22Rv1 (cell line): ENCODE data around the gene LAMTOR1.

Experiments used
- ZFX ChIP-seq: fragments of 450-650 bp; IDR thresholded peaks from 2 replicates; pipeline ENCODE4 v1.6.1; 2017; ENCODE audit warnings: antibody characterized with exemption, borderline replicate concordance
- TF ChIP-seq, protein P1 (sequence below): fragments of 450-650 bp; IDR thresholded peaks from 2 replicates; pipeline ENCODE4 v1.5.1; 2017; ENCODE audit warnings: mild to moderate bottlenecking

DNA sequence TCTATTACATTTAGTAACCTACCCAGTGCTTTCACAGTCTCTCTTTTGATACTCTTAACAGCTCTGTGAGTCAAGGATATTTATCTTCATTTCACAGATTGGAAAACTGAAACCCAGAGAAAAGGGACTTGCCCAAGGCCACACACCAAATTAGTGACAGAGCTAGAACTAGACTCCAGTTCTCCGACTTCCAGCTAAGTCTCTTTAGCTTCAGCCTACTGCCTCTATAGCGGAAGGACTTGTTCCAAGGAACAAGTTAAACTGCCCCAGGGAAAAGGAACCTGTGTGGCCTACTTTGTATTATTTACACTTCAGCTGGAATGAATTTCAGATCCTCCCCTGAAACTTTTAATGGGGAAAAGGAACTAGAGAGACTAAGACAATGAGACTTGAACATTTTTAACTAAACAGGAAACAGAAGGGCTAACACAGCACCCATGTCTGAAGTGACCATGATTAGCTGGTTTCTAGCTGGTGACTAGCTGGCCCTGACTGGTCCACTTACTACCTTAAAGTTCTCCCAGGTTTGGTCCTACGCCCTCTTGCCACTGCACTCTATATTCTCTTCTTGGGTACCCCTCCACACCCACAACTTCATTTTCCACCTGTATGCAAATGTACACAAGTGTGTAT lies 21.2 kb downstream of the LAMTOR1 start:
- TF ChIP-seq, protein P1, sequence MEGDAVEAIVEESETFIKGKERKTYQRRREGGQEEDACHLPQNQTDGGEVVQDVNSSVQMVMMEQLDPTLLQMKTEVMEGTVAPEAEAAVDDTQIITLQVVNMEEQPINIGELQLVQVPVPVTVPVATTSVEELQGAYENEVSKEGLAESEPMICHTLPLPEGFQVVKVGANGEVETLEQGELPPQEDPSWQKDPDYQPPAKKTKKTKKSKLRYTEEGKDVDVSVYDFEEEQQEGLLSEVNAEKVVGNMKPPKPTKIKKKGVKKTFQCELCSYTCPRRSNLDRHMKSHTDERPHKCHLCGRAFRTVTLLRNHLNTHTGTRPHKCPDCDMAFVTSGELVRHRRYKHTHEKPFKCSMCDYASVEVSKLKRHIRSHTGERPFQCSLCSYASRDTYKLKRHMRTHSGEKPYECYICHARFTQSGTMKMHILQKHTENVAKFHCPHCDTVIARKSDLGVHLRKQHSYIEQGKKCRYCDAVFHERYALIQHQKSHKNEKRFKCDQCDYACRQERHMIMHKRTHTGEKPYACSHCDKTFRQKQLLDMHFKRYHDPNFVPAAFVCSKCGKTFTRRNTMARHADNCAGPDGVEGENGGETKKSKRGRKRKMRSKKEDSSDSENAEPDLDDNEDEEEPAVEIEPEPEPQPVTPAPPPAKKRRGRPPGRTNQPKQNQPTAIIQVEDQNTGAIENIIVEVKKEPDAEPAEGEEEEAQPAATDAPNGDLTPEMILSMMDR: no peak
- TF ChIP-seq ZFX: no peak
